CD4-positive, alpha-beta T cell treated with Interleukin-17A for 1 hour (primary cell): ENCODE data around the gene SPSB1.

ENCODE experiments used
- DNase-seq: peaks from one replicate; pipeline ENCODE4 v3.0.0-alpha.2; 2020

SPSB1 gene

DNA sequence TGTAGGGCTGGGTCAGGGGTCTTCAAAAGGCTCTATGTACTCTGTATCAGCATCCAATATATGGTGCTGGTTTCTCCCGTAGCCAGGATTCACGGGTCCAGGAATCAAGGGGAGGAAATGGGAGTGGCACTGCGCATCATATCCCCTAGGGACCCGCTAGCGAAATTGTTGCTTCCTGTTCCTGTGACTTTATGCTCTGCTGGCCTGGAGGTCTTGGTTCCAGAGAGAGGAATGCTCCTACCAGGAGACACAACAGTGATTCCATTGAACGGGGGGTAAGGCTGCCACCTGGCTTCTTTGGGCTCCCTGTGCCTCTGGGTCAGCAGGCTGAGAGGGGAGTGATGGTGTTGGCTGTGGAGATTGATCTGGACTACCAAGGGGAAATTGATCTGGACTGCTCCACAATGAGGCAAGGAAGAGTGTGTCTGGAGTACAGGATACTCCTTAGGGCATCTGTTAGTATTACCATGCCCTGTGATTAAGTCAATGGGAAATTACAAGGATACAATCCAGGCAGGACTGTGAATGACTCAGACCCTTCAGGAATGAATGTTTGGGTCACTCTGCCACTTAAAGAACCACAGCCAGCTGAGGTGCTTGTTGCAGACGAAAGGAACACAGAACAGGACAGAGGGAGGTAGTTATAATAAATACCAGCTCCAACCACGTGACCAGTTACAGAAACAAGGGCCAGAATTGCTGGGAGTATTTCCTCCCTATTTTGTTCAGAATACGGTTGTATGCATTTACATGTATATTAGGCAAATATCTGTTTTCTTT lies 10.2 kb downstream of the SPSB1 start:
- DNase-seq, result no peak

GRCh38 chr1:9303916-9304315 lies 11.2 kb downstream of the SPSB1 start:
- DNase-seq, result no peak

GRCh38 chr1:9305216-9305615 lies 12.5 kb downstream of the SPSB1 start:
- DNase-seq, result no peak

DNA sequence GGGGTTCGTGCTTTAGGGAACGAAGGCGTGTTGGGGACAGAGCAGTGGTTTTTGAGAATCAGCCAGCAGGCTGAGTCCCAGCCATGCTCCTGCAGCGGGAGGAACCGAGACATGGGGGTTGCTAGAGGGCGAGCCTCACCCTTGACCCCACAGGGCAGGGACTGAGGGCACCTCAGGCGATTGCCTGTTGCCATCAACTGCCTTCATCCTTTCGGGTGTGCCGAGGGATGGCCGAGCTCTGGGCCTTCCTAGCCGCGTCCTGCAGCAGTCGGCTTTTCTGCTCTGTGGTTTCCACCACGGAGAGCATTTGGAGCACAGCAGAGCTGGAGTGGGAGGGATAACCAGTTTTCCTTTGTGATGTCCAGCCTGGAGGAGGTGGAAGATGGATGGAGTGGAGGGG lies 13.3 kb downstream of the SPSB1 start:
- DNase-seq, result no peak

DNA sequence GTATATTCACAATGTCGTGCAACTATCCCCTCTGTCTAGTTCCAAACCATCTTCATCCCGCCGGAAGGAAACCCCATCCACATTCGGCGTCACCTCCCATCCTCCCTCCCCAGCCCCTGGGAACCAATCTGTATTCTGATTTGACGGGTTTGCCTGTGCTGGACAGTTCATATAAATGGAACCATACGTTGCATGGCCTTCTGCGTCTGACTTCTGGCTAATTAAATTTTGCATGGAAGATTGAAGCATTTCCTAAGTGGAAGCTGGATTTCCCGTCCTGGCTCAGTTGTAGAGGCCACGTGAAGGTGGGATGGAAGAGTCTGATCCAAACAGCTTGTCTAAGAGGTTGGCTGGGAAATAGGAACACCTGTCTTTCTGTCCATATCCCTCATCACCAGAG lies 14.6 kb downstream of the SPSB1 start:
- no peak for DNase-seq

DNA sequence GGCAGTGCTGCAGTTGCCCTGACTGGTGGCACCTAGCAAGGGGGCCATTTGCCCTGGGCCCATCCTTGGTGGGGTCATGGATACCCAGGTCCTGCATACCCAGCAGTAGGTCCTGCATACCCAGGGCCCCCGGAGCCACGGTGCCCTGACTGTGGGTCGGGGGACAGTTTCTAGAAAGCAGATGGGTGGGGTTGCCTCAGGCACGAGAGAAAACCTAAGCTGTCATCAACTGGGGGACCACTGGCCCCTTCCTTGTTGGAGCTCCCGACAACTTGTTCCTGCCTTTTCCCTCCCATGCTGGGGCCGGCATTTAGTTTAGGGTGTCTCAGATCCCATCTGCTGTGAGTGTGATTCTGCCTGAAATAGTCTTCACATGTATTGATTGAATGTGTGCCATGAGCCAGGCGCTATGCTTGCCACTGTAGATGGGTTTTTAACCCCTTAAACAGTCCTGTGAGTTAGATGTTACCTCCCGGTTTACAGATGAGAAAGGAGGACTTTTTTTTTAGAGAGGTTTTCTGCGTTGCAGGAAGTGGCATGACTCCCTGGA lies 15.6 kb downstream of the SPSB1 start:
- DNase-seq, result no peak

- no peak for DNase-seq
These were observed 16.4 kb downstream of the SPSB1 start for GRCh38 chr1:9309080-9309479.

DNA sequence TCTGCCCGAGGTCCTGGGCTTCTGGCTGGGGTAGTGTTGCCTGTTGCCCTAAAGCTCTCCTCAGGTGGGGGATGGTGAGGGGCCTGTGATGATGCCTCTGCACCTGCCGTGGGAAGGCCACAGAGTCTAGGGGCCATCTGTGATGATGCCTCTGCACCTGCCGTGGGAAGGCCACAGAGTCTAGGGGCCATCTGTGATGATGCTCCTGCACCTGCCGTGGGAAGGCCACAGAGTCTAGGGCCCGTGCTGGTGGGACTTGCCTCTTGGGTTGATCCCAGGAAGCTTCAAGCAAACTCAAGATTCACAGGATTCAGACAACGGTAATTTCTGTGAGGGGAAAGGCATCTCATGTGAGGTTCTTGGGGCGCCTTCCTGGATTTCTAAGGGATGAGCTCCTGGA lies 17.3 kb downstream of the SPSB1 start:
- no peak for DNase-seq

GRCh38 chr1:9311029-9311428 lies 18.3 kb downstream of the SPSB1 start:
- DNase-seq, result no peak

DNA sequence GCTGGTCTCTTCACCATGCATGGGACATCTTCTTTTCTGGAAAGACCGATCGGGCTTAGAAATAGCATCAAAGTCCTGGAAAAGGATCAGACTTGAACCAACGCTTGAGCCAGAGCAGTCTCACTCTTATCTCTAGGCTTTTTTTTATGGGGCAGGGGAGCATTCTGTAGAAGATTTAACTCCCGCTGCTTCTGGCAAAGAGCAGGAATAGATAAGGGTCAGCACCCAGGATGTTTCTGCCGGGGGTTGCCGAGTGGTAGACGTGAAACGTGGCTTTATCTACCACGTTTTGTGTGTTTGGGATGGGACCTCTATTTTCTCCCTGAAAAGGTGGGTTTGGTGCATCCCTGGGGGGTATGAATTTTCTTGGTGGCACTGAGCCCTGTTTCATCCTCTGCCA lies 18.8 kb downstream of the SPSB1 start:
- no peak for DNase-seq

GRCh38 chr1:9312168-9312720 lies 19.6 kb downstream of the SPSB1 start:
- DNase-seq, result no peak

DNA sequence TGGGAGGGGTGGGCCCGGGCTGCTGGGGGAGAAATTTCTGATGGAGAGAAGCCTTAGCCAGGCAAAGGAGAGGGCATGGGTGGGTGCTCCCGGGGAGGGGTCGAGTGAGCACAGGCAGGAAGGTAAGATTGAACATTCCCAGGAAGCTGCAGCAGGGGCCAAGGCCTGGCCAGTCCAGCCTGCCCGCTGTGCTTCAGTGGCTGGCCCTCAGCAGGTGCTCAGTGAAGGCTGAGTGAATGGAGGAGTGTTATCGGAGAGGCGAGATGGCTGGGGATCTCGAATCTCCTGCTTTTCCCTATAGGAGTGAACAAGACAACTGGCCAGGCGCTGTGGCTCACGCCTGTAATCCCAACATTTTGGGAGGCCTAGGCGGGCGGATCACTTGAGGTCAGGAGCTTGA lies 20.9 kb downstream of the SPSB1 start:
- DNase-seq, result no peak

- no peak for DNase-seq
These were observed 21.4 kb downstream of the SPSB1 start for GRCh38 chr1:9314111-9314510.

GRCh38 chr1:9314711-9315379 lies 22.2 kb downstream of the SPSB1 start:
- no peak for DNase-seq

- DNase-seq, result no peak
These were observed 22.9 kb downstream of the SPSB1 start for GRCh38 chr1:9315411-9316079.

- no peak for DNase-seq
These were observed 23.4 kb downstream of the SPSB1 start for GRCh38 chr1:9316080-9316444.

GRCh38 chr1:9316512-9316911 lies 23.8 kb downstream of the SPSB1 start:
- DNase-seq, result no peak

DNA sequence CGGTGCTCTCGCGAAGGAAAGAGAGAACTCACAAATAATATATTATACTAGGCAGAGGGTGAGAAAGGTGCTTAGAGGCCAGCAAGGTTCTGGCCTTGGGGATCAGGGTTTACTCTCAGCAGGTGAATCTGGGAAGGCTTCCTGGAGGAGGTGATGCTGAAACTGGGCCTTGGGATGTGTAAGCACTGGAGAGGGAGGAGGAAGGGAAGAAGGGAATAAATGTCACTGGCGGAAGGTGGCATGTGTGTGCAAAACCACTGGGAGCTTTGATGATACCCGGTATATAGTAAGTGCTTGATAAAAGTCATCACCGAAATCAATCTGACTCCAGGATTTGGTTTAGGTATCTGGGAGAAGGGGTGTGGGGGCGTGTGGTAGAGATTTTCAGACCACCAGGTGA lies 24.4 kb downstream of the SPSB1 start:
- no peak for DNase-seq

DNA sequence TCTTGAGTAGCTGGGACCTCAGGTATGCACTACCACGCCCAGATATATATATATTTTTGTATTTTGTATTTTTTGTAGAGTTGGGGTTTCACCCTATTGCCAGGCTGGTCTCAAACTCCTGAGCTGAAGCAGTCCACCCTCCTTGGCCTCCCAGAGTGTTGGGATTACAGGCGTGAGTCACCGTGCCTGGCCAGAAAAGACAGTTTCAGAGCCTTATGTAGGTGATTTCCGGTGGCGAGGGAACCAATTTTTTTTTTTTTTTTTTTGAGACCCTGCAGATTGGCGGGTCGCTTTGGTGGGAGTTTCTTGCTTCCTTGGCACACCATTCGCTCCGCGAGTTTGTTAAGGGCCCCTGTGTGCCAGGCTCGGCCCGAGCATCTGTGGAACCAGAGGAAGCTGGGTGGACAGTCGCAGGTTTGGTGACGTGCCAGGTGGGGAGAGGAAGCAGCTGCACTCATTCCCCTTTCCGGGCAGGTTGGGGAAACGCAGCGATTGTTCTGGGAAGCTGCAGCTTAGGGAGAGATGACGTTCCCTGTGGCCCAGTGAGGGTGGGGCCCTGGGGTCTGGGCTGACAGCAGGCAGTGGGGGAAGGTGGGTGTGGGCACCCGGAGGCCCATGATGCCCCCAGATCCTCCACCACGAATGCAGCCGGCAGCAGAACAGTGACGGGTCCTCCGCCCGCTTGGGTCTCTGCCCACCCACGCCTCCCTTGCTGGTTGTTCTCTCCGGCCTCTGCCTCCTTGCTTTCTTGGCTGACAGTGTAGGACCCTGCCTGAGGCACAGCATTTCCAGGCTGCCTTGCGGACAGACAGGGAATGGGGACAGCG lies 25.1 kb downstream of the SPSB1 start:
- no peak for DNase-seq

- no peak for DNase-seq
These were observed 26.6 kb downstream of the SPSB1 start for GRCh38 chr1:9319208-9319788.

GRCh38 chr1:9319789-9320519 lies 27.3 kb downstream of the SPSB1 start:
- no peak for DNase-seq
